WTC11 (cell line): ENCODE measurements around the gene SLC7A7. TPM values are rescaled to one million over a fixed set of nuclear protein-coding genes. Genes with fewer than 3 reads are reported as not detected.

Source experiments
- ATAC-seq: fragments of 200-7000 bp; cut with Tn5 transposase; 2 replicates; pipeline ENCODE4 v1.10.0; 2021; ENCODE audit warnings: mild to moderate bottlenecking, moderate library complexity
- CTCF ChIA-PET: fragments of 300-600 bp; sonication (Branson Sonifier 250); formaldehyde crosslinking; loops from one replicate; lab custom pipeline; 2021; ENCODE audit warnings: antibody characterized with exemption; lab: Charles Lee
- POLR2A ChIA-PET: fragments of 350-600 bp; sonication (Branson Sonifier 250); formaldehyde crosslinking; loops from one replicate; lab custom pipeline; 2021; ENCODE audit warnings: antibody characterized with exemption; lab: Charles Lee
- DNase-seq: peaks from one replicate; pipeline ENCODE4 v3.0.0; 2021; ENCODE audit warnings: low spot score
- H3K27ac Mint-ChIP-seq: 2 replicates; pipeline ENCODE4 v1.8.0; 2021; ENCODE audit warnings: mixed read lengths
- H3K27me3 Mint-ChIP-seq: 2 replicates; pipeline ENCODE4 v1.8.0; 2021; ENCODE audit warnings: low read depth, mild to moderate bottlenecking, moderate library complexity, mixed read lengths
- H3K36me3 Mint-ChIP-seq: 2 replicates; pipeline ENCODE4 v1.8.0; 2021; ENCODE audit warnings: mixed read lengths
- H3K4me1 Mint-ChIP-seq: 2 replicates; pipeline ENCODE4 v1.8.0; 2022; ENCODE audit warnings: mixed read lengths
- H3K4me3 Mint-ChIP-seq: 2 replicates; pipeline ENCODE4 v1.8.0; 2021; ENCODE audit warnings: mild to moderate bottlenecking, moderate library complexity, mixed read lengths
- H3K9me3 Mint-ChIP-seq: 2 replicates; pipeline ENCODE4 v1.8.0; 2021; ENCODE audit warnings: mixed read lengths
- AR ChIP-seq: fragments of 250-450 bp; sonication (Bioruptor Pico); IDR thresholded peaks from 2 replicates; pipeline ENCODE4 v1.9.0; 2021; ENCODE audit warnings: mild to moderate bottlenecking
- E2F4 ChIP-seq: sonication (generic); formaldehyde crosslinking; IDR thresholded peaks from 2 replicates; pipeline ENCODE4 v1.8.1; 2022; ENCODE audit warnings: low read depth, mild to moderate bottlenecking, moderate library complexity, missing genetic modification reagents, borderline replicate concordance
- EMX1 ChIP-seq: fragments of 250-450 bp; sonication (Bioruptor Pico); IDR thresholded peaks from 2 replicates; pipeline ENCODE4 v1.8.0; 2021; ENCODE audit warnings: mild to moderate bottlenecking
- ERG ChIP-seq: fragments of 250-450 bp; sonication (Bioruptor Pico); IDR thresholded peaks from 2 replicates; pipeline ENCODE4 v1.8.0; 2021; ENCODE audit warnings: mild to moderate bottlenecking
- GRHL2 ChIP-seq: fragments of 250-450 bp; sonication (Bioruptor Pico); IDR thresholded peaks from 2 replicates; pipeline ENCODE4 v1.8.0; 2022; ENCODE audit warnings: mild to moderate bottlenecking, moderate library complexity; ENCODE audit not compliant: insufficient replicate concordance, severe bottlenecking
- RELA ChIP-seq: sonication (generic); formaldehyde crosslinking; IDR thresholded peaks from 2 replicates; pipeline ENCODE4 v1.8.1; 2022; ENCODE audit warnings: missing genetic modification reagents, mild to moderate bottlenecking, borderline replicate concordance
- SMAD3 ChIP-seq: sonication (generic); formaldehyde crosslinking; IDR thresholded peaks from 2 replicates; pipeline ENCODE4 v1.8.0; 2022; ENCODE audit warnings: missing genetic modification reagents, mild to moderate bottlenecking, borderline replicate concordance
- TP53 ChIP-seq: sonication (generic); formaldehyde crosslinking; IDR thresholded peaks from 2 replicates; pipeline ENCODE4 v1.8.1; 2023; ENCODE audit warnings: mild to moderate bottlenecking, missing genetic modification reagents
- ZNF263 ChIP-seq: sonication (generic); formaldehyde crosslinking; IDR thresholded peaks from 2 replicates; pipeline ENCODE4 v1.8.1; 2022; ENCODE audit warnings: low read depth, mild to moderate bottlenecking, moderate library complexity, missing genetic modification reagents
- ZNF396 ChIP-seq: fragments of 250-450 bp; sonication (Bioruptor Pico); IDR thresholded peaks from 2 replicates; pipeline ENCODE4 v1.8.0; 2021; ENCODE audit warnings: mild to moderate bottlenecking, moderate library complexity, borderline replicate concordance
- ZNF671 ChIP-seq: fragments of 250-450 bp; sonication (Bioruptor Pico); IDR thresholded peaks from 2 replicates; pipeline ENCODE4 v1.8.0; 2021; ENCODE audit warnings: mild to moderate bottlenecking
- total RNA-seq: library from RNA; stranded (reverse); gene quantifications from 3 replicates; pipeline ENCODE4 v1.2.3, GENCODE V29; 2021
- TF ChIP-seq, protein P1 (sequence below): sonication (generic); formaldehyde crosslinking; IDR thresholded peaks from 2 replicates; pipeline ENCODE4 v1.8.0; 2023; ENCODE audit warnings: mild to moderate bottlenecking, missing genetic modification reagents
- TF ChIP-seq, protein P2 (sequence below): fragments of 200-600 bp; IDR thresholded peaks from 2 replicates; pipeline ENCODE4 v1.8.0; 2022; ENCODE audit warnings: antibody characterized with exemption
- TF ChIP-seq, protein P3 (sequence below): sonication (generic); formaldehyde crosslinking; conservative IDR thresholded peaks from 2 replicates; pipeline ENCODE4 v1.8.1; 2023; ENCODE audit warnings: mild to moderate bottlenecking, low read depth, missing genetic modification reagents, moderate library complexity

The SLC7A7 gene
- total RNA-seq, 1 experiment from 2014 or later, result 4.3 TPM

DNA sequence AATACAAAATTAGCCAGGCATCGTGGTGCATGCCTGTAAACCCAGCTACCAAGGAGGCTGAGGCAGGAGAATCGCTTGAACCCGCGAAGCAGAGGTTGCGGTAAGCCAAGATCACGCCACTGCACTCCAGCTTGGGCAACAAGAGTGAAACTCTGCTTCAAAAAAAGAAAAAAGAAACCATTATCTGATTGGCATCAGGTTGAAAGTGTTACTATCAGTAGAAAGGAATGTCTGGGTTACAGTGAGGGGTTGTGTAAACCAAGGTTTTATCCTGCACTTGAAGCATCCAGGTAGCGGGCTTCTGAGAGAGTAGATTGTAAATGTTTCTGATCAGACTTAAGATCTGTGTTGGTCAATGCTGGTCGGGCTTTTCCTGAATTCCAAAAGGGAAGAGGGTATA is 62.8 kb downstream of the SLC7A7 start:
- Mint-ChIP-seq H3K4me1 (peaks cover 14% of the 10 kb centered on the region), H3K9me3 (no peaks in the 10 kb centered on the region), H3K27me3 (no peaks in the 10 kb centered on the region), H3K27ac (no peak overlapping the region), H3K4me3 (no peak overlapping the region), H3K36me3 (no peaks in the 10 kb centered on the region)
- ChIA-PET POLR2A (interaction anchor here (0.6 kb wide), 1 partner anchor 111 kb away, joined by 3 read pairs; no protein-coding TSS in a partner anchor), CTCF (interaction anchor here (0.6 to 1.5 kb wide), 3 partner anchors 61 to 234 kb away, joined by 3 to 6 read pairs (median 3); no protein-coding TSS in a partner anchor)
- no peak for TF ChIP-seq RELA (CRISPR knock-in tag)
- TF ChIP-seq, protein P1, sequence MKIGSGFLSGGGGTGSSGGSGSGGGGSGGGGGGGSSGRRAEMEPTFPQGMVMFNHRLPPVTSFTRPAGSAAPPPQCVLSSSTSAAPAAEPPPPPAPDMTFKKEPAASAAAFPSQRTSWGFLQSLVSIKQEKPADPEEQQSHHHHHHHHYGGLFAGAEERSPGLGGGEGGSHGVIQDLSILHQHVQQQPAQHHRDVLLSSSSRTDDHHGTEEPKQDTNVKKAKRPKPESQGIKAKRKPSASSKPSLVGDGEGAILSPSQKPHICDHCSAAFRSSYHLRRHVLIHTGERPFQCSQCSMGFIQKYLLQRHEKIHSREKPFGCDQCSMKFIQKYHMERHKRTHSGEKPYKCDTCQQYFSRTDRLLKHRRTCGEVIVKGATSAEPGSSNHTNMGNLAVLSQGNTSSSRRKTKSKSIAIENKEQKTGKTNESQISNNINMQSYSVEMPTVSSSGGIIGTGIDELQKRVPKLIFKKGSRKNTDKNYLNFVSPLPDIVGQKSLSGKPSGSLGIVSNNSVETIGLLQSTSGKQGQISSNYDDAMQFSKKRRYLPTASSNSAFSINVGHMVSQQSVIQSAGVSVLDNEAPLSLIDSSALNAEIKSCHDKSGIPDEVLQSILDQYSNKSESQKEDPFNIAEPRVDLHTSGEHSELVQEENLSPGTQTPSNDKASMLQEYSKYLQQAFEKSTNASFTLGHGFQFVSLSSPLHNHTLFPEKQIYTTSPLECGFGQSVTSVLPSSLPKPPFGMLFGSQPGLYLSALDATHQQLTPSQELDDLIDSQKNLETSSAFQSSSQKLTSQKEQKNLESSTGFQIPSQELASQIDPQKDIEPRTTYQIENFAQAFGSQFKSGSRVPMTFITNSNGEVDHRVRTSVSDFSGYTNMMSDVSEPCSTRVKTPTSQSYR (CRISPR knock-in tag), result no peak
- TF ChIP-seq ZNF263 (CRISPR knock-in tag), result no peak
- TF ChIP-seq E2F4 (CRISPR knock-in tag), result no peak
- TF ChIP-seq, protein P2, sequence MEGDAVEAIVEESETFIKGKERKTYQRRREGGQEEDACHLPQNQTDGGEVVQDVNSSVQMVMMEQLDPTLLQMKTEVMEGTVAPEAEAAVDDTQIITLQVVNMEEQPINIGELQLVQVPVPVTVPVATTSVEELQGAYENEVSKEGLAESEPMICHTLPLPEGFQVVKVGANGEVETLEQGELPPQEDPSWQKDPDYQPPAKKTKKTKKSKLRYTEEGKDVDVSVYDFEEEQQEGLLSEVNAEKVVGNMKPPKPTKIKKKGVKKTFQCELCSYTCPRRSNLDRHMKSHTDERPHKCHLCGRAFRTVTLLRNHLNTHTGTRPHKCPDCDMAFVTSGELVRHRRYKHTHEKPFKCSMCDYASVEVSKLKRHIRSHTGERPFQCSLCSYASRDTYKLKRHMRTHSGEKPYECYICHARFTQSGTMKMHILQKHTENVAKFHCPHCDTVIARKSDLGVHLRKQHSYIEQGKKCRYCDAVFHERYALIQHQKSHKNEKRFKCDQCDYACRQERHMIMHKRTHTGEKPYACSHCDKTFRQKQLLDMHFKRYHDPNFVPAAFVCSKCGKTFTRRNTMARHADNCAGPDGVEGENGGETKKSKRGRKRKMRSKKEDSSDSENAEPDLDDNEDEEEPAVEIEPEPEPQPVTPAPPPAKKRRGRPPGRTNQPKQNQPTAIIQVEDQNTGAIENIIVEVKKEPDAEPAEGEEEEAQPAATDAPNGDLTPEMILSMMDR, result no peak
- TF ChIP-seq, protein P3, sequence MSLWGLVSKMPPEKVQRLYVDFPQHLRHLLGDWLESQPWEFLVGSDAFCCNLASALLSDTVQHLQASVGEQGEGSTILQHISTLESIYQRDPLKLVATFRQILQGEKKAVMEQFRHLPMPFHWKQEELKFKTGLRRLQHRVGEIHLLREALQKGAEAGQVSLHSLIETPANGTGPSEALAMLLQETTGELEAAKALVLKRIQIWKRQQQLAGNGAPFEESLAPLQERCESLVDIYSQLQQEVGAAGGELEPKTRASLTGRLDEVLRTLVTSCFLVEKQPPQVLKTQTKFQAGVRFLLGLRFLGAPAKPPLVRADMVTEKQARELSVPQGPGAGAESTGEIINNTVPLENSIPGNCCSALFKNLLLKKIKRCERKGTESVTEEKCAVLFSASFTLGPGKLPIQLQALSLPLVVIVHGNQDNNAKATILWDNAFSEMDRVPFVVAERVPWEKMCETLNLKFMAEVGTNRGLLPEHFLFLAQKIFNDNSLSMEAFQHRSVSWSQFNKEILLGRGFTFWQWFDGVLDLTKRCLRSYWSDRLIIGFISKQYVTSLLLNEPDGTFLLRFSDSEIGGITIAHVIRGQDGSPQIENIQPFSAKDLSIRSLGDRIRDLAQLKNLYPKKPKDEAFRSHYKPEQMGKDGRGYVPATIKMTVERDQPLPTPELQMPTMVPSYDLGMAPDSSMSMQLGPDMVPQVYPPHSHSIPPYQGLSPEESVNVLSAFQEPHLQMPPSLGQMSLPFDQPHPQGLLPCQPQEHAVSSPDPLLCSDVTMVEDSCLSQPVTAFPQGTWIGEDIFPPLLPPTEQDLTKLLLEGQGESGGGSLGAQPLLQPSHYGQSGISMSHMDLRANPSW (CRISPR knock-in tag), result no peak
- TF ChIP-seq AR (CRISPR knock-in tag), result no peak
- DNase-seq, result no peak
- no peak for ATAC-seq

DNA sequence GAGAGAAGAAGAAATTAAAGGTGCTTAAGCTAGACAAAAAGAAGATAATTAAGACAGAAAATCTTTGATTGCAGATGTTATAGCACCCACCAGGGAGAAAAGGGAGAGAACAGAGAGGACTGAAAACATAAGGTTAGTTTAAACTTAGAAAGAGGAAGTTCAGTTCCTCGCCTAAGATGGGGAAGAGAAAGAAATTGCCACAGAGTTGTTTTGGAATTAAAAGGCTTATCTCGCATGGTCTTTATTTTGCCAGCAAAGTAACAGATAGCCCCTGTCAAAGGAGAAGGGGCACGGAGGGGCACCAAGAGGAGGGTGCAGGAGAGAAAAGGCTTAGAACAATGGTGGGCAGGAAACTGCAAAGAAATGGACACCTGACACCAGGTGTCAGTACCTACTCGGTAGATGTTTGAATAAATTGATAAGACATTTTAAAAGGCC is 66.6 kb downstream of the SLC7A7 start:
- H3K36me3 Mint-ChIP-seq, result no peaks in the 10 kb centered on the region
- CTCF ChIA-PET, result interaction anchor here (1.0 to 1.3 kb wide), 4 partner anchors 66 to 192 kb away, joined by 3 to 7 read pairs (median 4); partner anchors contain the start of gene SLC7A7

More for the DNA sequence above, 66.6 kb downstream of the SLC7A7 start:
- no peak for ATAC-seq
- Mint-ChIP-seq H3K27me3 (no peaks in the 10 kb centered on the region), H3K4me1 (peaks cover 14% of the 10 kb centered on the region), H3K9me3 (no peaks in the 10 kb centered on the region), H3K4me3 (no peak overlapping the region), H3K27ac (no peak overlapping the region)
- no peak for DNase-seq
- TF ChIP-seq TP53 (CRISPR knock-in tag) (no peak), ERG (CRISPR knock-in tag) (no peak), GRHL2 (no peak), EMX1 (CRISPR knock-in tag) (no peak), ZNF396 (CRISPR knock-in tag) (no peak), ZNF671 (CRISPR knock-in tag) (no peak), SMAD3 (CRISPR knock-in tag) (no peak)
- POLR2A ChIA-PET, result no interaction called here
